ENCODE data around the gene COPB2. TPM values are rescaled to one million over a fixed set of nuclear protein-coding genes. Genes with fewer than 3 reads are reported as not detected.

Gene COPB2
- total and polyA plus RNA-seq, 2 donors (not counting 3 experiments of a cell fraction or from before 2014, with no cell fraction given) = 72.1 to 146 TPM

DNA sequence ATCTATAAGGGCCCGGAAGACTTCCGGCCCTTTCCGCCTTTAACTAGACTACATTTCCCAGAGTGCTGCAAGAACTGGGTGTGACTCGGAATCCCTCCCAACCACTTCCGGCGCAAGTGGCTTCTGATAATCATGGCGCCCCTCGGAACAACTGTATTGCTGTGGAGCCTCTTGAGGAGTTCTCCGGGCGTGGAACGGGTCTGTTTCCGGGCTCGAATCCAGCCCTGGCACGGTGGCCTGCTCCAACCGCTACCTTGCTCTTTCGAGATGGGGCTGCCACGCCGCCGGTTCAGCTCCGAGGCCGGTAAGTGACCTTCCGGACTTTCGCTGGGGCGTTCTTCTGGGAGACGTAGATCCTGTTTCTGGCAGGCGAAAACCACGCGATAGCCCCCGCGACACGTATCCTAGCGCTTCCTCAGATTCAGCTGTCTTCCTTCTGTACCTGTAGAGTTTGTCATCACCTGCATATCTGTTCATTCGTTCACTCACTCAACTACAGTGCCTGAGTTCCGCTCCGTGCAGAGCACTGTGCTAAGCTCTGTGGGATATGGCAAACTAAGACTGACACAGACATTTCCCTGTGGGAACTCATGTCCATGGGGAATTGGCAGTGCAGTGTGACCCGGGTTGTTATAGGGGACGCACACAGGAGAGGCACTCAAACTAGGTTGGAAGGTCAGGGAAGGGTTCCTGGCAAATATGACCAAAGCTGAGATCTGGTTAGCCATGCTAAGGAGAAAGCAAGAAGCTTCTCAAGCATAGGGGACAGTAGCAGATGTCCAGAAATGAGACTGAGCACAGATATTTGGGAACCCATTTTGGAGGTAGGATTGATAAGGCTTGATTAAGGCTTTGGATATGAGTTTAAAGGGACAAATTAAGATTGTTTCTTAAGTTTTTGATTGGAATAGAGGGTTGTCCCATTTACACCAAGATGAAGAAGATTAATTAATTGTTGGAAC lies 45.3 kb downstream of the COPB2 start, which contains the start of gene MRPS22:
TSS of gene MRPS22 (plus strand) at position 126 of the 962 bp plus-strand sequence. CDS start at position 133, 7 bp downstream.
- intact Hi-C loops (cut with micrococcal nuclease) (loop anchor here (1.0 kb wide), 2 partner anchors 10 to 45 kb away; partner anchors contain the start of gene COPB2), dilution Hi-C loops (cut with MboI; ENCODE audit: extremely low pct_ligation_motif_present, low sequenced_read_pairs) (no loop called here)
- Histone ChIP-seq H3K9me3 (replicated peaks; ENCODE audit: control insufficient read depth, insufficient read depth, low read length) (no peaks in the 10 kb centered on the region), H3K79me2 (ENCODE audit: control insufficient read depth, insufficient read depth, low read length) (peaks cover 27% of the 10 kb centered on the region), H3K27me3 (ENCODE audit: control insufficient read depth in 2 of 2, insufficient read depth in 2 of 2, low read length in 2 of 2) (peaks cover 0 to 13% of the 10 kb centered on the region in 2 experiments), H3K9ac (replicated peaks; ENCODE audit: extremely low read depth, insufficient read depth, low read length) (peak within 1 kb of the TSS; percentile 76), H3K4me1 (ENCODE audit: control insufficient read depth, extremely low read depth, insufficient read depth, low read length) (peaks cover 7% of the 10 kb centered on the region), H3K4me2 (ENCODE audit: insufficient read depth, low read length) (peak within 1 kb of the TSS; percentile 76), H4K20me1 (replicated peaks; ENCODE audit: control insufficient read depth, extremely low read depth, insufficient read depth, low read length) (no peaks in the 10 kb centered on the region), H3K4me3 (replicated peaks in 1 of 3; ENCODE audit: insufficient read depth in 1 of 3, low read depth in 1 of 3, low read length in 3 of 3) (peak within 1 kb of the TSS; percentile 5 to 77 (median 60)), H3K36me3 (ENCODE audit: control insufficient read depth in 2 of 2, extremely low read depth in 1 of 2, insufficient read depth in 2 of 2, low read length in 2 of 2) (peaks cover 0 to 6% of the 10 kb centered on the region in 2 experiments), H3K9me1 (replicated peaks; ENCODE audit: control insufficient read depth, extremely low read depth, insufficient read depth, low read length) (no peaks in the 10 kb centered on the region), H3K27ac (ENCODE audit: insufficient read depth, low read depth, low read length) (peak within 1 kb of the TSS; percentile 70), H2AFZ (ENCODE audit: low read depth, low read length) (peak within 1 kb of the TSS; percentile 43)
- ChIA-PET POLR2A (interaction anchor here (1.2 to 1.4 kb wide), 2 partner anchors 10 to 45 kb away, joined by 4 to 6 read pairs; partner anchors contain the start of gene COPB2), CTCF (interaction anchor here (0.7 to 3.1 kb wide), 2 partner anchors 10 to 15 kb away, joined by 3 to 31 read pairs; no protein-coding TSS in a partner anchor)
- TSS peak; percentile 83 for BruUV-seq (replicated peaks)
- TF ChIP-seq, protein P1, sequence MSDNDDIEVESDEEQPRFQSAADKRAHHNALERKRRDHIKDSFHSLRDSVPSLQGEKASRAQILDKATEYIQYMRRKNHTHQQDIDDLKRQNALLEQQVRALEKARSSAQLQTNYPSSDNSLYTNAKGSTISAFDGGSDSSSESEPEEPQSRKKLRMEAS (IDR thresholded peaks at IDR 0.05; ENCODE audit: insufficient read depth, insufficient read length) = no peak
- TF ChIP-seq EZH2 (IDR thresholded peaks at IDR 0.05; ENCODE audit: borderline replicate concordance, low read depth, low read length, severe bottlenecking) = no peak
- TF ChIP-seq, protein P2, sequence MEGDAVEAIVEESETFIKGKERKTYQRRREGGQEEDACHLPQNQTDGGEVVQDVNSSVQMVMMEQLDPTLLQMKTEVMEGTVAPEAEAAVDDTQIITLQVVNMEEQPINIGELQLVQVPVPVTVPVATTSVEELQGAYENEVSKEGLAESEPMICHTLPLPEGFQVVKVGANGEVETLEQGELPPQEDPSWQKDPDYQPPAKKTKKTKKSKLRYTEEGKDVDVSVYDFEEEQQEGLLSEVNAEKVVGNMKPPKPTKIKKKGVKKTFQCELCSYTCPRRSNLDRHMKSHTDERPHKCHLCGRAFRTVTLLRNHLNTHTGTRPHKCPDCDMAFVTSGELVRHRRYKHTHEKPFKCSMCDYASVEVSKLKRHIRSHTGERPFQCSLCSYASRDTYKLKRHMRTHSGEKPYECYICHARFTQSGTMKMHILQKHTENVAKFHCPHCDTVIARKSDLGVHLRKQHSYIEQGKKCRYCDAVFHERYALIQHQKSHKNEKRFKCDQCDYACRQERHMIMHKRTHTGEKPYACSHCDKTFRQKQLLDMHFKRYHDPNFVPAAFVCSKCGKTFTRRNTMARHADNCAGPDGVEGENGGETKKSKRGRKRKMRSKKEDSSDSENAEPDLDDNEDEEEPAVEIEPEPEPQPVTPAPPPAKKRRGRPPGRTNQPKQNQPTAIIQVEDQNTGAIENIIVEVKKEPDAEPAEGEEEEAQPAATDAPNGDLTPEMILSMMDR (IDR thresholded peaks at IDR 0.05; ENCODE audit: extremely low read depth in 1 of 2, insufficient read depth in 1 of 2, low read depth in 1 of 2, low read length in 2 of 2) = no peak
- TF ChIP-seq FOS (IDR thresholded peaks at IDR 0.05; ENCODE audit: borderline replicate concordance, insufficient read depth, low read length) = no peak
- no peak for TF ChIP-seq GATA2 (IDR thresholded peaks at IDR 0.05; ENCODE audit: insufficient read depth, insufficient read length, low read depth, low read length)
- TF ChIP-seq JUN (IDR thresholded peaks at IDR 0.05; ENCODE audit: borderline replicate concordance, insufficient read depth, insufficient read length, low read depth) = no peak
- TF ChIP-seq MYC (IDR thresholded peaks at IDR 0.05; ENCODE audit: low read depth, low read length) = no peak
- peak; percentile 63 for TF ChIP-seq POLR2A (IDR thresholded peaks at IDR 0.05; ENCODE audit: low read depth, low read length)
- peak; percentile 38 for TF ChIP-seq POLR2AphosphoS5 (IDR thresholded peaks at IDR 0.05; ENCODE audit: insufficient read depth, low read depth, low read length)
- DNase-seq (ENCODE audit: low read depth, low spot score) = peak; percentile 94
- FAIRE-seq = peak; percentile 90
